SK-N-SH (cell line): Measurements from ENCODE around the gene FERMT2. TPM values are rescaled to one million over a fixed set of nuclear protein-coding genes. Genes with fewer than 3 reads are reported as not detected.

ENCODE experiments used
- CTCF ChIA-PET: fragments of 300-600, 350-600 bp; formaldehyde crosslinking; extraction: SDS; loops from one replicate; lab custom pipeline; 2021; lab: Yijun Ruan, JAX
- POLR2A ChIA-PET: fragments of 350-600 bp; sonication (Branson Sonifier 250); formaldehyde crosslinking; extraction: SDS; loops from one replicate; lab custom pipeline; 2020; ENCODE audit warnings: antibody characterized with exemption, inconsistent platforms; lab: Yijun Ruan, JAX
- DNase-seq: peaks from one replicate; pipeline ENCODE4 v3.0.0; 2012
- H2AFZ ChIP-seq: fragments of 200-600 bp; sonication (generic); 2 replicates; pipeline ENCODE4 v1.8.1; 2016; ENCODE audit warnings: antibody characterized with exemption, mild to moderate bottlenecking, low read depth
- H3F3A ChIP-seq: fragments of 200-600 bp; sonication (generic); replicated peaks from 2 replicates; pipeline ENCODE3; 2016; ENCODE audit warnings: antibody characterized with exemption, mild to moderate bottlenecking; ENCODE audit not compliant: insufficient read depth
- H3K27ac ChIP-seq, 2 experiments: fragments of 200-500 bp in 1 of 2; fragments of 200-600 bp in 1 of 2; sonication (Bioruptor generic) in 1 of 2; sonication (generic), shearing (Covaris generic) in 1 of 2; 2 replicates each; pipeline versions ENCODE4 v1.5.1 to v1.6.1; 2014 to 2016; ENCODE audit warnings: low read depth in 2 of 2, inconsistent platforms in 1 of 2, low read length in 1 of 2, mild to moderate bottlenecking in 1 of 2, mixed read lengths in 1 of 2
- H3K27me3 ChIP-seq: fragments of 200-600 bp; sonication (generic), shearing (Covaris generic); 2 replicates; pipeline ENCODE4 v1.6.1; 2016; ENCODE audit warnings: mixed run types; ENCODE audit not compliant: insufficient read depth
- H3K36me3 ChIP-seq, 2 experiments: fragments of 200-500 bp in 1 of 2; fragments of 200-600 bp in 1 of 2; sonication (Bioruptor generic) in 1 of 2; sonication (generic) in 1 of 2; replicated peaks in 1 of 2; 2 replicates each; pipeline versions ENCODE3 to v1.5.1; 2014 to 2016; ENCODE audit warnings: low read length in 1 of 2, mild to moderate bottlenecking in 1 of 2; ENCODE audit not compliant: insufficient read depth in 2 of 2, control insufficient read depth in 1 of 2
- H3K4me1 ChIP-seq, 2 experiments: fragments of 200-500 bp in 1 of 2; fragments of 200-600 bp in 1 of 2; sonication (Bioruptor generic) in 1 of 2; sonication (generic), shearing (Covaris generic) in 1 of 2; 2 replicates each; pipeline versions ENCODE4 v1.5.1 to v1.6.1; 2014 to 2016; ENCODE audit warnings: low read depth in 1 of 2, low read length in 1 of 2, mixed run types in 1 of 2; ENCODE audit not compliant: insufficient read depth in 2 of 2, control insufficient read depth in 1 of 2
- H3K4me2 ChIP-seq: fragments of 200-600 bp; sonication (generic), shearing (Covaris generic); 2 replicates; pipeline ENCODE4 v1.6.1; 2017; ENCODE audit warnings: mixed run types
- H3K4me3 ChIP-seq, 2 experiments: fragments of 200-500 bp in 1 of 2; fragments of 200-600 bp in 1 of 2; sonication (Bioruptor generic) in 1 of 2; sonication (generic), shearing (Covaris generic) in 1 of 2; 2 replicates each; pipeline versions ENCODE4 v1.5.1 to v1.8.1; 2014 to 2016; ENCODE audit warnings: low read depth in 2 of 2, inconsistent platforms in 1 of 2, low read length in 1 of 2, mild to moderate bottlenecking in 1 of 2, mixed read lengths in 1 of 2, moderate library complexity in 1 of 2
- H3K79me2 ChIP-seq: fragments of 200-600 bp; sonication (generic); 2 replicates; pipeline ENCODE4 v1.8.1; 2017; ENCODE audit warnings: mild to moderate bottlenecking; ENCODE audit not compliant: insufficient read depth
- H3K9ac ChIP-seq: fragments of 200-600 bp; sonication (generic); 2 replicates; pipeline ENCODE4 v1.6.1; 2017; ENCODE audit warnings: mixed run types
- H3K9me2 ChIP-seq: fragments of 200-600 bp; sonication (generic); 2 replicates; pipeline ENCODE4 v1.6.1; 2017; ENCODE audit warnings: mixed run types
- H3K9me3 ChIP-seq: fragments of 200-600 bp; sonication (generic); 2 replicates; pipeline ENCODE4 v1.6.1; 2017; ENCODE audit warnings: mixed run types, mild to moderate bottlenecking, moderate library complexity
- H4K20me1 ChIP-seq: fragments of 200-600 bp; sonication (generic); 2 replicates; pipeline ENCODE4 v1.6.1; 2017; ENCODE audit warnings: mild to moderate bottlenecking, mixed run types; ENCODE audit not compliant: insufficient read depth
- EP300 ChIP-seq, 2 experiments: IDR thresholded peaks; 2 replicates each; pipeline versions ENCODE4 v1.4.0 to v1.6.1; 2012; ENCODE audit warnings: borderline replicate concordance in 1 of 2, low read depth in 1 of 2, low read length in 1 of 2
- GABPA ChIP-seq: IDR thresholded peaks from 2 replicates; pipeline ENCODE4 v1.4.0; 2012; ENCODE audit warnings: low read depth, mild to moderate bottlenecking
- IRF3 ChIP-seq: fragments of 150-350 bp; IDR thresholded peaks from 2 replicates; pipeline ENCODE4 v1.6.1; 2016; ENCODE audit warnings: mild to moderate bottlenecking, low read depth, low read length
- MXI1 ChIP-seq: IDR thresholded peaks from 2 replicates; pipeline ENCODE4 v1.6.1; 2012; ENCODE audit warnings: mild to moderate bottlenecking, low read depth, low read length, improper control_type of control experiment
- NFIC ChIP-seq: IDR thresholded peaks from 2 replicates; pipeline ENCODE4 v1.4.0; 2012; ENCODE audit warnings: borderline replicate concordance
- POLR2AphosphoS5 ChIP-seq: IDR thresholded peaks from 2 replicates; pipeline ENCODE4 v1.6.1; 2012; ENCODE audit warnings: low read depth, low read length
- RCOR1 ChIP-seq: fragments of 150-350 bp; IDR thresholded peaks from 2 replicates; pipeline ENCODE4 v1.6.1; 2017; ENCODE audit warnings: antibody characterized with exemption, low read length
- TEAD4 ChIP-seq: IDR thresholded peaks from 2 replicates; pipeline ENCODE4 v1.4.0; 2012; ENCODE audit warnings: mild to moderate bottlenecking, borderline replicate concordance; ENCODE audit not compliant: insufficient read depth
- polyA plus RNA-seq, 3 experiments: library from polyadenylated mRNA; depleted of rRNA; stranded (reverse); fragments of >200 nt; gene quantifications; 2 replicates each; pipeline ENCODE4 v1.2.3, GENCODE V29; 2012
- TF ChIP-seq, protein P1 (sequence below): IDR thresholded peaks from 2 replicates; pipeline ENCODE4 v1.4.0; 2012; ENCODE audit warnings: low read depth, borderline replicate concordance
- TF ChIP-seq, protein P2 (sequence below): IDR thresholded peaks from 2 replicates; pipeline ENCODE4 v1.4.0; 2012; ENCODE audit warnings: low read depth, borderline replicate concordance
- TF ChIP-seq, protein P3 (sequence below): IDR thresholded peaks from 2 replicates; pipeline ENCODE4 v1.6.1; 2012; ENCODE audit warnings: mild to moderate bottlenecking, low read depth, low read length, moderate library complexity

The FERMT2 gene
- polyA plus RNA-seq, 1 of the 3 experiments (the other 2 are of a cell fraction): 40.1 TPM

- TF ChIP-seq, protein P1, sequence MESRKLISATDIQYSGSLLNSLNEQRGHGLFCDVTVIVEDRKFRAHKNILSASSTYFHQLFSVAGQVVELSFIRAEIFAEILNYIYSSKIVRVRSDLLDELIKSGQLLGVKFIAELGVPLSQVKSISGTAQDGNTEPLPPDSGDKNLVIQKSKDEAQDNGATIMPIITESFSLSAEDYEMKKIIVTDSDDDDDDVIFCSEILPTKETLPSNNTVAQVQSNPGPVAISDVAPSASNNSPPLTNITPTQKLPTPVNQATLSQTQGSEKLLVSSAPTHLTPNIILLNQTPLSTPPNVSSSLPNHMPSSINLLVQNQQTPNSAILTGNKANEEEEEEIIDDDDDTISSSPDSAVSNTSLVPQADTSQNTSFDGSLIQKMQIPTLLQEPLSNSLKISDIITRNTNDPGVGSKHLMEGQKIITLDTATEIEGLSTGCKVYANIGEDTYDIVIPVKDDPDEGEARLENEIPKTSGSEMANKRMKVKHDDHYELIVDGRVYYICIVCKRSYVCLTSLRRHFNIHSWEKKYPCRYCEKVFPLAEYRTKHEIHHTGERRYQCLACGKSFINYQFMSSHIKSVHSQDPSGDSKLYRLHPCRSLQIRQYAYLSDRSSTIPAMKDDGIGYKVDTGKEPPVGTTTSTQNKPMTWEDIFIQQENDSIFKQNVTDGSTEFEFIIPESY: no peak
Observed at GRCh38 chr14:52829527-52830185, 121.2 kb downstream of the FERMT2 start (continued).

DNA sequence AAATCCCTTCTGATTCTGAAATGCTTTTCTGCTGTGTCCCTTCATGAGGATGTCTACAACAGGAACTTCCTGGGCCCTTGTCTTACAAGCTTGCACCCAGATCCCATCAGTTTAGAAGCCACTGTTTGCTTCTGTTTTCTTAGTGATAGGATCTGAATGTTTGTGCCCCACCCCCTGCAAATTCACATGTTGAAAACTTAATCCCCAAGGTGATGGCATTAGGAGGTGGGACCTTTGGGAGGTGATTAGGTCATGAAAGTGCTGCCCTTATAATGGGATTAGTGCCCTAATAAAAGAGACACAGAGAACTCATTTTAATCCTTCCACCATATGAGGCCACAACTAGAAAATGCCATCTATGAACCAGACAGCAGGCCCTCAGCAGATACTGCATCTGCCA, 123.4 kb downstream of the FERMT2 start:
- no peaks in the 10 kb centered on the region for H3K9me2 ChIP-seq

More for the DNA sequence above, 123.4 kb downstream of the FERMT2 start:
- Histone ChIP-seq H3K4me2 (no peak overlapping the region), H3K27ac (no peak overlapping the region), H3K36me3 (no peaks in the 10 kb centered on the region), H3K79me2 (no peaks in the 10 kb centered on the region), H4K20me1 (no peaks in the 10 kb centered on the region), H3K4me1 (peaks cover 17 to 28% of the 10 kb centered on the region in 2 experiments), H3K27me3 (no peaks in the 10 kb centered on the region), H3K9me3 (no peaks in the 10 kb centered on the region), H2AFZ (peak overlapping the region; percentile 43; the same call in 1 of the 2 replicates), H3F3A (peaks cover 19% of the 10 kb centered on the region), H3K9ac (no peak overlapping the region), H3K4me3 (no peak overlapping the region)
- TF ChIP-seq RCOR1 (no peak), MXI1 (no peak), POLR2AphosphoS5 (no peak), IRF3 (no peak), TEAD4 (no peak), EP300 (IDR thresholded peaks at IDR 0.05; ENCODE audit: borderline replicate concordance in 1 of 2, low read depth in 1 of 2, low read length in 1 of 2) (no peak), NFIC (no peak), GABPA (no peak)
- TF ChIP-seq, protein P2, sequence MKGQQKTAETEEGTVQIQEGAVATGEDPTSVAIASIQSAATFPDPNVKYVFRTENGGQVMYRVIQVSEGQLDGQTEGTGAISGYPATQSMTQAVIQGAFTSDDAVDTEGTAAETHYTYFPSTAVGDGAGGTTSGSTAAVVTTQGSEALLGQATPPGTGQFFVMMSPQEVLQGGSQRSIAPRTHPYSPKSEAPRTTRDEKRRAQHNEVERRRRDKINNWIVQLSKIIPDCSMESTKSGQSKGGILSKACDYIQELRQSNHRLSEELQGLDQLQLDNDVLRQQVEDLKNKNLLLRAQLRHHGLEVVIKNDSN: no peak
- TF ChIP-seq, protein P3, sequence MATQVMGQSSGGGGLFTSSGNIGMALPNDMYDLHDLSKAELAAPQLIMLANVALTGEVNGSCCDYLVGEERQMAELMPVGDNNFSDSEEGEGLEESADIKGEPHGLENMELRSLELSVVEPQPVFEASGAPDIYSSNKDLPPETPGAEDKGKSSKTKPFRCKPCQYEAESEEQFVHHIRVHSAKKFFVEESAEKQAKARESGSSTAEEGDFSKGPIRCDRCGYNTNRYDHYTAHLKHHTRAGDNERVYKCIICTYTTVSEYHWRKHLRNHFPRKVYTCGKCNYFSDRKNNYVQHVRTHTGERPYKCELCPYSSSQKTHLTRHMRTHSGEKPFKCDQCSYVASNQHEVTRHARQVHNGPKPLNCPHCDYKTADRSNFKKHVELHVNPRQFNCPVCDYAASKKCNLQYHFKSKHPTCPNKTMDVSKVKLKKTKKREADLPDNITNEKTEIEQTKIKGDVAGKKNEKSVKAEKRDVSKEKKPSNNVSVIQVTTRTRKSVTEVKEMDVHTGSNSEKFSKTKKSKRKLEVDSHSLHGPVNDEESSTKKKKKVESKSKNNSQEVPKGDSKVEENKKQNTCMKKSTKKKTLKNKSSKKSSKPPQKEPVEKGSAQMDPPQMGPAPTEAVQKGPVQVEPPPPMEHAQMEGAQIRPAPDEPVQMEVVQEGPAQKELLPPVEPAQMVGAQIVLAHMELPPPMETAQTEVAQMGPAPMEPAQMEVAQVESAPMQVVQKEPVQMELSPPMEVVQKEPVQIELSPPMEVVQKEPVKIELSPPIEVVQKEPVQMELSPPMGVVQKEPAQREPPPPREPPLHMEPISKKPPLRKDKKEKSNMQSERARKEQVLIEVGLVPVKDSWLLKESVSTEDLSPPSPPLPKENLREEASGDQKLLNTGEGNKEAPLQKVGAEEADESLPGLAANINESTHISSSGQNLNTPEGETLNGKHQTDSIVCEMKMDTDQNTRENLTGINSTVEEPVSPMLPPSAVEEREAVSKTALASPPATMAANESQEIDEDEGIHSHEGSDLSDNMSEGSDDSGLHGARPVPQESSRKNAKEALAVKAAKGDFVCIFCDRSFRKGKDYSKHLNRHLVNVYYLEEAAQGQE: no peak
- ChIA-PET POLR2A (no interaction called here), CTCF (interaction anchor here (1.0 to 3.0 kb wide), 2 partner anchors 133 to 479 kb away, joined by 3 to 16 read pairs; no protein-coding TSS in a partner anchor)
- DNase-seq: no peak
